Measurements from ENCODE around the gene KCNIP1. TPM values are rescaled to one million over a fixed set of nuclear protein-coding genes. Genes with fewer than 3 reads are reported as not detected.

KCNIP1 gene
- total RNA-seq, 2 experiments from 2014 or later: not detected

DNA sequence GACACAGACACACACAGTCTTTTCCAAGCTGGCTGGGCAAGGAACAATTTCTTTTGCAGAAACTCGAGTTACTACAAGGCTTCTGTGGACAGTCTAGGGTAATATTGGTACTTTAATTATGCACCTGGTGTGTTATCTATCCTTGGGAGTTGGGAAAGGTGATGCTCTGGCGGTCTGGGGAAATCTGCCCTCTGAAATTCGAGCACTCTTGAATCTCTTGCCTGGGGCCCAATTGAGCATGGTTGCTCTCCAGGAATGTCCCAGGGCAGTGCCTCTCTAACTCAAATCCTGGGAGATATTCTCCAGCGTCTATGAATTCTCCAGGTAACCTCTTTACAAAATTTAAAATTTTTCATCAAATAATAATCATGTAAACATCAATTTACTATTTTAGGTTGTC is 69.3 kb downstream of the KCNIP1 start:
- POLR2A ChIA-PET: interaction anchor here (1.2 kb wide), 1 partner anchor 24 kb away, joined by 9 read pairs; no protein-coding TSS in a partner anchor
- intact Hi-C loops (cut with DNase I, micrococcal nuclease): loop anchor here (5.0 to 10.0 kb wide), 2 partner anchors 106 to 918 kb away; no protein-coding TSS in a partner anchor
- CTCF ChIA-PET: interaction anchor here (0.9 to 1.1 kb wide), 4 partner anchors 24 to 172 kb away, joined by 3 read pairs; no protein-coding TSS in a partner anchor
- H3K4me3 Mint-ChIP-seq: no peak overlapping the region
- H3K9me3 Mint-ChIP-seq (ENCODE audit: low read depth): peaks cover 10% of the 10 kb centered on the region
- ATAC-seq (no peak), DNase-seq (no peak)
- H3K36me3 Mint-ChIP-seq (ENCODE audit: low read depth): no peaks in the 10 kb centered on the region
- no peak overlapping the region for H3K27ac Mint-ChIP-seq
- peaks cover 20% of the 10 kb centered on the region for H3K4me1 Mint-ChIP-seq
- peaks cover 62% of the 10 kb centered on the region for H3K27me3 Mint-ChIP-seq

DNA sequence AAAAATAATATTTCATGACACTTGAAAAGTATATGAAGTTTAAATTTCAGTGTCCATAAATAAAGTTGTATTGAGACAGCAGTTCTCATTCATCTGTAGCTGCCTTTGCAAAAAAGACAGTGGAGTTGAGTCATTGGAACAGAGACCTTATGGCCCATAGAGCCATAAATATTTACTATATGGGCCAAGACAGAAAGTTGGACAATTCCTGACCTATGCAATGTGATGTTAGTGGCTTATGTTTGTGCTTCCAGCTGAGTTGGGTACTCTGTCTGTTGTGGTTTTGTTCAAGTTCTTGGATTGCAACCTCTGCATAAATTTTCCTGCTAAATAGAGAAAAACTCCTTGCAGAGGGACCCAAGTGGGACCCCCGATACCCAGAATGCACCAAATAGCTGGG is 69.8 kb downstream of the KCNIP1 start:
- ATAC-seq (no peak), DNase-seq (no peak)
- no peaks in the 10 kb centered on the region for H3K36me3 Mint-ChIP-seq (ENCODE audit: low read depth)
- POLR2A ChIA-PET: no interaction called here
- peaks cover 66% of the 10 kb centered on the region for H3K27me3 Mint-ChIP-seq
- peaks cover 20% of the 10 kb centered on the region for H3K4me1 Mint-ChIP-seq
- intact Hi-C loops (cut with DNase I, micrococcal nuclease): loop anchor here (5.0 to 10.0 kb wide), 2 partner anchors 106 to 919 kb away; no protein-coding TSS in a partner anchor
- CTCF ChIA-PET: interaction anchor here (0.6 to 1.5 kb wide), 4 partner anchors 23 to 198 kb away, joined by 3 to 4 read pairs (median 3); no protein-coding TSS in a partner anchor
- no peak overlapping the region for H3K27ac Mint-ChIP-seq
- H3K4me3 Mint-ChIP-seq: no peak overlapping the region
- H3K9me3 Mint-ChIP-seq (ENCODE audit: low read depth): peaks cover 14% of the 10 kb centered on the region

DNA sequence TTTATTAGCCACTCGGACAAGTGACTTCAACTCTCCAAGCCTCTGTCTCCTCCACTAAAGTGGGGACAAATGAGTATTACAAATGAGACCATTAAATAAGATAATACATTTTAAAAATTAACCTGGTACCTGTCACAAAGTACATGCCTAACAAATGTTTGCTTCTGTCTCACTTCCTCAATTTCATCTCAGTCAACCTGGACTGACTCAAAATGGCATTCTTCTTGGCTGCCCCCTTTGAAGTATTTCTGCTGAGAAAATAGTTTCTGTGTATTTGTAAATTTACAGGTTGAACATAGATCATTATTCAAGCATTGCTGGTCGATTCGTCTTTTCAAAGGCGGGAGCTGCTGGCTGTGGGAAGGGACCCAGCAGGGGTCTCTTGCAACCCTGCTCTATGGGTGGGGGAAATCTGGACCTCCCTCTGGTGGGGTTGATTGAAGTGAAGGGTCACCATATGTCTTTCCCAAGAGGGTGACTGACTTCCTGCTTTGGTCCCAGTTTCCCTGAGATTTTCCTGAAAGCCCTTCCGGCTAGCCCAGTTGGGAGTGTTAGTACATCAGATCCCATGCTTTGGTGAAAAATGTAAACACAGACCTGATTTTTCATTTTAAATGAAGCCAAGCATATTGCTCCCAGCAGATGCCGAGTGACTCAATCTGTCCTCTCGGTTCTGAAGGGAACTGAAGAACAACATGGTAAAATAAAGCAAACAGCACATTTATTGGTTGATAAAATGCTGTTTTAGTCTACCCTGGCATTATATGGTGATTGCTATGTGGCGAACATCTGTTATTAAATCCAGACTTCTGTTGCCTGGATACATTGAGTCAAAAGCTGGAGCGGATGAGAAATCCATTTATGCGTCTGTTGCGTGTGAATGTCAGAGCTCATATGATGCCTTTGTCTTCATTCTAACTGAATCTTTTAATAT is 73.0 kb downstream of the KCNIP1 start:
- DNase-seq (no peak), ATAC-seq (no peak)
- no peaks in the 10 kb centered on the region for H3K36me3 Mint-ChIP-seq (ENCODE audit: low read depth)
- H3K9me3 Mint-ChIP-seq (ENCODE audit: low read depth): peaks cover 19% of the 10 kb centered on the region
- H3K4me1 Mint-ChIP-seq: peaks cover 11% of the 10 kb centered on the region
- POLR2A ChIA-PET: no interaction called here
- H3K4me3 Mint-ChIP-seq: no peak overlapping the region
- no peak overlapping the region for H3K27ac Mint-ChIP-seq
- intact Hi-C loops (cut with DNase I, micrococcal nuclease): loop anchor here in 1 of 2 experiments (10.0 kb wide), 1 partner anchor 922 kb away; no protein-coding TSS in a partner anchor
- CTCF ChIA-PET: interaction anchor here (0.8 kb wide), 1 partner anchor 351 kb away, joined by 3 read pairs; no protein-coding TSS in a partner anchor
- H3K27me3 Mint-ChIP-seq: peaks cover 64% of the 10 kb centered on the region

DNA sequence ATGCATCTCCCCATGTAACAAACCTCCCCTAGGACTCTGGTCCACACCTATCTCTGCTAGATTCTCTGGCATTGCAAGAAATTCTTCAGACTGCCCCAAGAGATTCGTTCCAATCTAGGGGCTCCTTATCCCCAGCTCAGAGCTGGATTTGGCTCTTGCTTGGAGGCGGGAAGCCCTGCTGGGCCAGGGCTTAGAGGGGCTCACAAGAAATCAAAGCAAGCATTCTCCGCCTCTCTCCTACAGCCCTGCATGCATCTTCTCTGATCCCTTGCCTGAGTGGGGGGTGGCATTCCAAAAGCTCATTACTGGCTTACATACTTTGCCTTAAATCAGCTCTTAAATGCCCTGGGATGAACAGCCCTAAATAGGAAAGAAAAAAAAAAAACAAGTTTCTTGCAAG is 75.8 kb downstream of the KCNIP1 start:
- H3K4me1 Mint-ChIP-seq: no peaks in the 10 kb centered on the region
- ATAC-seq (no peak), DNase-seq (no peak)
- CTCF ChIA-PET: no interaction called here
- no peaks in the 10 kb centered on the region for H3K36me3 Mint-ChIP-seq (ENCODE audit: low read depth)
- H3K9me3 Mint-ChIP-seq (ENCODE audit: low read depth): peaks cover 19% of the 10 kb centered on the region
- H3K27ac Mint-ChIP-seq: no peak overlapping the region
- intact Hi-C loops (cut with DNase I, micrococcal nuclease): loop anchor here in 1 of 2 experiments (10.0 kb wide), 1 partner anchor 925 kb away; no protein-coding TSS in a partner anchor
- POLR2A ChIA-PET: no interaction called here
- H3K4me3 Mint-ChIP-seq: no peak overlapping the region
- H3K27me3 Mint-ChIP-seq: peaks cover 71% of the 10 kb centered on the region

DNA sequence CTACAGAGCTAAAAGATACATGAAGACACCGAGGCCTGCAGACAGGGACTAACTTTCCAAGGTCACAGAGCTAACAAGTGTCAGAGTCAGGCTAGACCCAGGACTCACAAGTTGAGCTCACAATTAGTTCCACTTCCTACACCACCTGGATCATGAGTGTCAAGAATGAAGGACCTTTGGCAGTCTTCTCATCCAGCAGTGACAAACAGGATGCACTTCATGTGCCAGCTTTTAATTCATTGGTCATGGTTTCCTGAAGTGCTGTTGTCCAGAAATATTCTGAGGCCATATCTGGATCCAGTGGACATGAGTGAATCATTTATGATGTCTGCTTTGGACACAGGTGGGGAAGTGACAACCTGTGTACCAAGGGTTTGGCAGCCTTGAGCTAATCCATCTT is 77.4 kb downstream of the KCNIP1 start:
- ChIA-PET POLR2A (no interaction called here), CTCF (no interaction called here)
- no peak overlapping the region for H3K27ac Mint-ChIP-seq
- ATAC-seq: no peak
- H3K27me3 Mint-ChIP-seq: peaks cover 72% of the 10 kb centered on the region
- DNase-seq: no peak
- H3K4me1 Mint-ChIP-seq: no peaks in the 10 kb centered on the region
- peaks cover 12% of the 10 kb centered on the region for H3K9me3 Mint-ChIP-seq (ENCODE audit: low read depth)
- no peaks in the 10 kb centered on the region for H3K36me3 Mint-ChIP-seq (ENCODE audit: low read depth)
- intact Hi-C loops (cut with DNase I, micrococcal nuclease): no loop called here
- H3K4me3 Mint-ChIP-seq: no peak overlapping the region

DNA sequence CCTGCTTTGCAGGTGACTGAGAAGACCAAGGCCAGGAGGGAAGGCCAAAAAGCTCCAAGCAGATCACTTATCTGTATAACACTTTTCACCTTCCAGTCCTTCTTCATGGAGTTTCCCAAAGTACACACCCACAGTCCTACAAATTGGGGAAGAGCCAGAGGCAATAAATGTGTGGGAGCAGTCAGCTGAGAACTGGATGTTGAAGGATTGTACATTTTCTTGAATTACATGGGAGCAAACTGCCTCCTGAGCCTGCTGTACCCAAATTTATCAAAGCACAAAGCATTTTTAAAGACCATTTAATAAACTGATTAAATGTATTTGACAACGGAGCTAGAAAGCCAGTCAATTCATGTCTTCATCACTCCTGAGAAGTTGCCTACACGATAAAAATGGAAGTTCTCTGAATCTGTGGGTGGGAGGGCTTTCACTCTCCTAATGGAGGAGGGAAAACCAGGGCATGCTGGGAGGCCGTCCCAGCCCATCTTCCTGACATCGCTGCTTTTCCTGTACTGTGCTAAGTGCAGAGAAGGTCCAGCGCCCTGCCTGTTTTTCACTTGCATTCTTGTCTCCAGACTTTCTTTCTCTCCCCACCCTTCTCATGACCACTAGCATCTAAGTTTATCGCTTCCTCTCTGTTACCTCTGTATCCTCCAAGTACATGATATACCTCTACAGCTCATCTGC is 79.0 kb downstream of the KCNIP1 start:
- Mint-ChIP-seq H3K9me3 (ENCODE audit: low read depth) (peaks cover 12% of the 10 kb centered on the region), H3K27me3 (peaks cover 70% of the 10 kb centered on the region), H3K36me3 (ENCODE audit: low read depth) (no peaks in the 10 kb centered on the region), H3K4me3 (no peak overlapping the region), H3K27ac (no peak overlapping the region), H3K4me1 (no peaks in the 10 kb centered on the region)
- ChIA-PET CTCF (no interaction called here), POLR2A (no interaction called here)
- no peak for ATAC-seq
- DNase-seq: no peak
- intact Hi-C loops (cut with DNase I, micrococcal nuclease): no loop called here

DNA sequence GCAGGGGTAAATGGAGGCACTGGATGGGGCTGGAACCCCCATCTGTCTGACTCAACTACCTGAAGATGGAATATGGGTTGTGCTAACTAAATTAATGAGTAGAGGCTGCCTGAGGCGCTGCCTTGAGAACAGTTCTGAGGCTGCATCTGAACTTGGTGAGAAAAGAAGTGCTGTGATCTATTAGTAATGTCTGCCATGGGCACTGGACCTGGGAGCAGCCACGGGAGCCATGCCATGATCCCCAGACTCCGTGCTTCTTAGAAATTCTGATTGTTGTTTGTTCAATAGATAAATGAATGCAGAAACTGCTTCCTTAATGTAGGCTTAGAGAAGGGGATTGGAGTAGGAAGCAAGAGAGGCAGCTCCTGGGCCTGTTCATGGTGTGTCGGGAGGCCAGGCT is 80.2 kb downstream of the KCNIP1 start:
- CTCF ChIA-PET: interaction anchor here (1.4 to 1.6 kb wide), 2 partner anchors 9 to 15 kb away, joined by 3 to 5 read pairs; no protein-coding TSS in a partner anchor

DNA sequence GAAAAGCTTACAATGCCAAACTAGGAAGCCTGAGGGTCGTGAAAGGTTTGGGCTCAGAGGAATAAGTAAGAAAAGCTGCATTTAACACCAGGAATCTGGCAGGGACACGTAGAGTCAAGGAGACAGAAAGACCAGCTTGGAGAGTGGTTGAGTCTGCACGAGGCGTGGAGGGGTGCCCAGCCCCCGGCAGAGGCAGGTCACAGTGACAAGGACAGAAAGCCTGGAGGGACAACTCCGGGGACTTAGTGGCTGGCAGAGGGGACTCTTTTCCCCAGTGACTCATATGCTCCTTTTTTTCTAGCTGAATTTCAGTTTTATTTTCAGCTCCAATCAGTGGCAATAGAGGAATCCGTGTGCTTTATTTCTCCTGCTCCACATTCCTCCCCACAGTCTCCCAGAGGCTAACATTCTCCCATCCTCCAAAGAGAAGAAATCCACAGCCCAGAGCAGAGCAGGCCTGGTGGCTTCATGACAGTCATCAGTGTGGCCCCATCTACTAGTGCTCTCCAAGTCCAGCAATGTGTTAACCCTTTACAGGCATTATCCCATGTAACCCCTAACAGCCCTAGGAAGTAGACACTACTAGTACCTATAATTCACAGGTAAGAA is 80.7 kb downstream of the KCNIP1 start:
- POLR2A ChIA-PET: interaction anchor here (0.6 kb wide), 1 partner anchor 548 kb away, joined by 10 read pairs; no protein-coding TSS in a partner anchor
- CTCF ChIA-PET: interaction anchor here (1.4 to 1.6 kb wide), 2 partner anchors 10 to 16 kb away, joined by 3 to 5 read pairs; no protein-coding TSS in a partner anchor

More for the DNA sequence above, 80.2 kb downstream of the KCNIP1 start:
- Mint-ChIP-seq H3K27me3 (peaks cover 61% of the 10 kb centered on the region), H3K27ac (no peak overlapping the region), H3K36me3 (ENCODE audit: low read depth) (no peaks in the 10 kb centered on the region), H3K4me1 (no peaks in the 10 kb centered on the region), H3K9me3 (ENCODE audit: low read depth) (peaks cover 2% of the 10 kb centered on the region), H3K4me3 (no peak overlapping the region)
- intact Hi-C loops (cut with DNase I, micrococcal nuclease): no loop called here
- DNase-seq: no peak
- POLR2A ChIA-PET: no interaction called here
- ATAC-seq: no peak

DNA sequence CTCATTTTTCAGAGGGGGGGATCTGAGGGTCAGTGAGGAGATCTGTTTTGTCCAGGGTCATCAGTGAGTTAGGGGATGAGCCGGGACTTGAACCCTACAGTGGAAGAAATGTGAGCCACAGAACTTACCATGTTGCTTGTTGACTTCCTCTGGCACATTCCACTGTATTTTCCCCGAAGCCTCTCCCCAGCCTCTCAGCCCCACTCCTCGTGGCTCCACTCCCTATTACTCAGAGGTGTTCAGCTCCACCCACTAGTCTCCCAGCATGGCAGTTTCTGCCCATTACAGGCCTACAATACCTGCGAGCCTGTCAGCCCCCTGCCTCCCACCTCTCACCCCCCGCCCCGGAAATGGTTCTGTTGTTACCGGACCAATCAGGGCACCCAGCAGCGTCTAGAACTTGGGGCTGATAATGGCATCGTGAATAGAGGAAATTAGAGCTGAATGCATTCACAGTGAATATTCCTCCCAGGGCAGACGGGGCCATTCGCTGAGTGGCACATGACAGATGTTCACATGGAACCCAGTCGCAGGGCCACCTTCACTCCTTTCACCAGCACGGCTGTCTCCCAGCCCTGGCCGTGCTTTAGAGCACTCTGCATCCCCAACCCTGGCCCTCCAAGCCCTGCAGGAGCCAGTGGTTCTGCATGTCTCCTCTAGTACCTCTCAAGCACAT is 81.6 kb downstream of the KCNIP1 start:
- Mint-ChIP-seq H3K4me1 (no peaks in the 10 kb centered on the region), H3K27me3 (peaks cover 52% of the 10 kb centered on the region), H3K4me3 (no peak overlapping the region), H3K36me3 (ENCODE audit: low read depth) (no peaks in the 10 kb centered on the region), H3K27ac (no peak overlapping the region), H3K9me3 (ENCODE audit: low read depth) (peaks cover 2% of the 10 kb centered on the region)
- no peak for DNase-seq
- ChIA-PET CTCF (interaction anchor here (0.8 to 1.6 kb wide), 3 partner anchors 11 to 233 kb away, joined by 3 to 5 read pairs (median 3); no protein-coding TSS in a partner anchor), POLR2A (interaction anchor here (0.6 kb wide), 1 partner anchor 547 kb away, joined by 10 read pairs; no protein-coding TSS in a partner anchor)
- ATAC-seq: no peak
- intact Hi-C loops (cut with DNase I, micrococcal nuclease): no loop called here

More for the DNA sequence above, 80.7 kb downstream of the KCNIP1 start:
- ATAC-seq (no peak), DNase-seq (no peak)
- intact Hi-C loops (cut with DNase I, micrococcal nuclease): no loop called here
- Mint-ChIP-seq H3K36me3 (ENCODE audit: low read depth) (no peaks in the 10 kb centered on the region), H3K4me1 (no peaks in the 10 kb centered on the region), H3K27ac (no peak overlapping the region), H3K27me3 (peaks cover 59% of the 10 kb centered on the region), H3K9me3 (ENCODE audit: low read depth) (peaks cover 2% of the 10 kb centered on the region), H3K4me3 (no peak overlapping the region)

DNA sequence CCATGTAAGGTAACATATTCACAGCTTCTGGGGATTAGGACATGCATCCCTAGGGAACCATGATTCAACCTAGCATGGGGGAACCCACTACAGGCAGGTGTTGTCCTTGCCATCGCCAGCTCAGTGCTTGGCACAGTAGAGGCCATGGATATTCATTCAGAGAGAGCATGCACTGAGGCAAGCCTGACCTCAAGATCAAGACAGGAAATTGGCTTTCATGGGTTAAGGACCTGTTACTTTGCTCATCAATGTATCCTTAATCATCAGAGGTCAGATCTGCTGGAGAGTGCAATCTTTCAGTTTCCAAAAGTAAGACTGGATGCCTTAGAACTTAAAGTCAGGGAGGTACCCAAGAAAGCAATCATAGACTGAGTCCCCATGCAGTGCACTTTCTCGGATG is 84.0 kb downstream of the KCNIP1 start:
- H3K36me3 Mint-ChIP-seq (ENCODE audit: low read depth): no peaks in the 10 kb centered on the region
- ATAC-seq: peak; percentile 16
- H3K4me3 Mint-ChIP-seq: no peak overlapping the region
- DNase-seq: no peak
- intact Hi-C loops (cut with DNase I, micrococcal nuclease): no loop called here
- H3K27me3 Mint-ChIP-seq: peaks cover 51% of the 10 kb centered on the region
- no peak overlapping the region for H3K27ac Mint-ChIP-seq
- CTCF ChIA-PET: interaction anchor here (1.4 kb wide), 1 partner anchor 12 kb away, joined by 3 read pairs; no protein-coding TSS in a partner anchor
- H3K9me3 Mint-ChIP-seq (ENCODE audit: low read depth): no peaks in the 10 kb centered on the region
- H3K4me1 Mint-ChIP-seq: no peaks in the 10 kb centered on the region
- POLR2A ChIA-PET: no interaction called here

Data from activated CD4-positive, alpha-beta T cell treated with anti-CD3 and anti-CD28 coated beads for 36 hours (primary cell).